Stimulated activated CD4-positive, alpha-beta T cell treated with anti-CD3 and anti-CD28 coated beads, Interleukin-4, amount 100 ng/mL, for 48 hours (primary cell): ENCODE data around the gene DACH1.

Source experiments
- DNase-seq, 2 donors: peaks; one replicate each; pipeline ENCODE4 v3.0.0-alpha.2; 2020; ENCODE audit warnings: low read depth in 2 of 2

Gene DACH1

GRCh38 chr13:71395053-71395452, 472.0 kb downstream of the DACH1 start:
- no peak for DNase-seq

DNA sequence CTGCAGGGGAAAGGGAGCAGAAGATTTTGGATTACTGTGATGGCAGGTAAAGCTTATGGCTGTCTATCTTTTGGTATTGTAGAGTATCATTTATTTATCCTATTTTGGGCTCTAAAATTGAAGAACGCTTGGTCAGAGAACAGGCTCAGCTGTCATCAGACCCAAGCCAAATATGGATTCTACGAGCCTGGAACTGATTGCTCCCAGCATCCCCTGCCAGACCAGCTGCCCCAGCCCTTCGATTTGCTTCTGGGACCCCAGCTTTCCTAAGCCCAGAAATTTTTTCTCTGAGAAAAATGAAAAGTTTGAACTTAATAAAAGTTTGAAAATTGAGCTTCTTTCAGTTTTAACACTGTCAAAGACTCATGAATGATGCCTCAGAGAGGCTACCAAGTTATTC, 472.8 kb downstream of the DACH1 start:
- DNase-seq, result no peak
